Esophagus muscularis mucosa (tissue), 4 donors: ENCODE measurements around the gene KAZN. TPM values are rescaled to one million over a fixed set of nuclear protein-coding genes. Genes with fewer than 3 reads are reported as not detected.

Source experiments
- DNase-seq: peaks from one replicate; pipeline ENCODE4 v3.0.0-alpha.2; 2017; ENCODE audit errors: extremely low spot score
- H3K27ac ChIP-seq, 4 donors: fragments of 200-600 bp; sonication (generic); replicated peaks in 1 of 4; 1 replicate in 3 of 4; 2 replicates in 1 of 4; pipeline ENCODE4 v1.5.1; 2016 to 2019; ENCODE audit warnings: mild to moderate bottlenecking in 1 of 4
- H3K27me3 ChIP-seq, 4 donors: fragments of 200-600 bp; sonication (generic); one replicate each; pipeline versions ENCODE4 v1.5.1 to v1.6.0; 2016 to 2019
- H3K36me3 ChIP-seq, 4 donors: fragments of 200-600 bp; sonication (generic); one replicate each; pipeline ENCODE4 v1.5.1; 2016 to 2019
- H3K4me1 ChIP-seq, 4 donors: fragments of 200-600 bp; sonication (generic); one replicate each; pipeline ENCODE4 v1.5.1; 2016 to 2019
- H3K4me3 ChIP-seq, 4 donors: fragments of 200-600 bp; sonication (generic); 1 replicate in 2 of 4; 2 replicates in 2 of 4; pipeline ENCODE4 v1.5.1; 2016 to 2019; ENCODE audit warnings: mild to moderate bottlenecking in 4 of 4, moderate library complexity in 1 of 4
- H3K9me3 ChIP-seq, 4 donors: fragments of 200-600 bp; sonication (generic); 1 replicate in 3 of 4; 2 replicates in 1 of 4; pipeline ENCODE4 v1.5.1; 2016 to 2019
- EP300 ChIP-seq: sonication (generic); formaldehyde crosslinking; IDR thresholded peaks from one replicate; pipeline ENCODE4 v1.6.1; 2017; ENCODE audit warnings: antibody characterized with exemption
- POLR2A ChIP-seq: fragments of 450-650 bp; IDR thresholded peaks from one replicate; pipeline ENCODE4 v1.6.1; 2017; ENCODE audit warnings: antibody characterized with exemption, moderate library complexity, mild to moderate bottlenecking, low read depth
- POLR2AphosphoS5 ChIP-seq, 2 donors: sonication (generic); formaldehyde crosslinking; IDR thresholded peaks; one replicate each; pipeline ENCODE4 v1.6.1; 2017; ENCODE audit warnings: antibody characterized with exemption in 2 of 2
- WGBS: methylation state at CpG from one replicate; pipeline ENCODE4 v1.1.5; 2018; 5-methylcytosine and 5-hydroxymethylcytosine counted together
- intact Hi-C: fragments of 100-400 bp; cut with DNase I; formaldehyde crosslinking; loops from one replicate; pipeline ENCODE4 v1.15.1; 2023
- total RNA-seq, 4 donors: library from RNA; depleted of rRNA; stranded (reverse); fragments of >200 nt; gene quantifications; one replicate each; pipeline versions ENCODE4 v1.1.0 to v1.2.1, GENCODE V29; 2016

KAZN gene
- total RNA-seq, 4 donors from 2014 or later: 9.9 to 14.1 (median 11.9) TPM

DNA sequence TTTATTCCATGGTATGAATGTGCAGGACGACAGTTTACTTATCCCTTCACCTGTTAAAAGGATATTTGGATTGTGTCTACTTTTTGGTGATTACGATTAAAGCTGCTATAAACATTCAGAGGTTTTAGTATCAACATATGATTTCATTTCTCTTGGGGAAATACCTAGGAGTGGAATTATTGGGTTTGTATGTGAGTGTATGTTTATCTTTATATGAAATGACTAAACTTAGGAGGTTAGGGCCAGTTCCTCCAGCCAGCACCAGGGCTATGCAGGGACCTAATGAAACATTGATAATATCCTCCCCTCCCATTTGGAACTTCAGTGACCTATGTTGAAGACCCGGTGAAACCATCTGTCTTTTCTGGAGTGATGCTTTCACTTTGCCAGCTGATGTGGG, 568.9 kb downstream of the KAZN start:
- 22% methylated on average over 3 of the region's 3 CpGs for WGBS
- Histone ChIP-seq H3K4me1 (peaks cover 0 to 23% (median 15%) of the 10 kb centered on the region in 4 donors), H3K27me3 (no peaks in the 10 kb centered on the region), H3K36me3 (no peaks in the 10 kb centered on the region), H3K9me3 (no peaks in the 10 kb centered on the region), H3K4me3 (no peak overlapping the region), H3K27ac (no peak overlapping the region)
- TF ChIP-seq POLR2A (no peak), POLR2AphosphoS5 (IDR thresholded peaks at IDR 0.05) (no peak), EP300 (no peak)
- no peak for DNase-seq
- intact Hi-C loops: no loop called here
